Measurements from ENCODE around the gene JAZF1.

JAZF1 gene

GRCh38 chr7:28166982-28167715, 13.4 kb downstream of the JAZF1 start:
- ChIA-PET CTCF (no interaction called here), POLR2A (no interaction called here)
- H3K27me3 ChIP-seq (replicated peaks in 2 of 5; ENCODE audit: control insufficient read depth in 4 of 5, insufficient read depth in 5 of 5, low read length in 4 of 5) = peaks cover 0 to 4% (median 0%) of the 10 kb centered on the region in 5 experiments
- no peak overlapping the region for H3K27ac ChIP-seq (ENCODE audit: insufficient read depth in 1 of 2, low read depth in 1 of 2, low read length in 2 of 2, poor library complexity in 1 of 2, severe bottlenecking in 2 of 2)
- WGBS (ENCODE audit: insufficient coverage) = 100% methylated on average over 4 of the region's 5 CpGs
- no peak overlapping the region for H3K4me3 ChIP-seq (ENCODE audit: control insufficient read depth in 1 of 7, extremely low read depth in 1 of 7, insufficient read depth in 4 of 7, low read depth in 2 of 7, low read length in 6 of 7)
- no peaks in the 10 kb centered on the region for H3K9me3 ChIP-seq (ENCODE audit: control extremely low read depth in 1 of 5, control insufficient read depth in 4 of 5, insufficient read depth in 2 of 5, low read depth in 1 of 5, low read length in 4 of 5)
- no peaks in the 10 kb centered on the region for H3K4me1 ChIP-seq (ENCODE audit: control extremely low read depth in 1 of 4, control insufficient read depth in 4 of 4, insufficient read depth in 4 of 4, low read length in 3 of 4)
- DNase-seq = no peak
- H3K36me3 ChIP-seq (ENCODE audit: control insufficient read depth in 4 of 4, insufficient read depth in 4 of 4, low read length in 3 of 4) = no peaks in the 10 kb centered on the region

GRCh38 chr7:28165961-28166955, 14.3 kb downstream of the JAZF1 start:
- ChIA-PET POLR2A (no interaction called here), CTCF (interaction anchor here (0.5 kb wide), 1 partner anchor 314 kb away, joined by 3 read pairs; no protein-coding TSS in a partner anchor)
- Histone ChIP-seq H3K27ac (ENCODE audit: insufficient read depth in 1 of 2, low read depth in 1 of 2, low read length in 2 of 2, poor library complexity in 1 of 2, severe bottlenecking in 2 of 2) (no peak overlapping the region), H3K4me3 (ENCODE audit: control insufficient read depth in 1 of 7, extremely low read depth in 1 of 7, insufficient read depth in 4 of 7, low read depth in 2 of 7, low read length in 6 of 7) (no peak overlapping the region), H3K27me3 (replicated peaks in 2 of 5; ENCODE audit: control insufficient read depth in 4 of 5, insufficient read depth in 5 of 5, low read length in 4 of 5) (peaks cover 0 to 4% (median 0%) of the 10 kb centered on the region in 5 experiments), H3K36me3 (ENCODE audit: control insufficient read depth in 4 of 4, insufficient read depth in 4 of 4, low read length in 3 of 4) (no peaks in the 10 kb centered on the region), H3K9me3 (ENCODE audit: control extremely low read depth in 1 of 5, control insufficient read depth in 4 of 5, insufficient read depth in 2 of 5, low read depth in 1 of 5, low read length in 4 of 5) (no peaks in the 10 kb centered on the region), H3K4me1 (ENCODE audit: control extremely low read depth in 1 of 4, control insufficient read depth in 4 of 4, insufficient read depth in 4 of 4, low read length in 3 of 4) (no peaks in the 10 kb centered on the region)
- no CpG with 5 or more reads among the region's 4 CpGs for WGBS (ENCODE audit: insufficient coverage)
- no peak for DNase-seq

- no peak for DNase-seq
- H3K27me3 ChIP-seq (replicated peaks in 2 of 5; ENCODE audit: control insufficient read depth in 4 of 5, insufficient read depth in 5 of 5, low read length in 4 of 5) = peaks cover 0 to 4% (median 0%) of the 10 kb centered on the region in 5 experiments
- no peaks in the 10 kb centered on the region for H3K36me3 ChIP-seq (ENCODE audit: control insufficient read depth in 4 of 4, insufficient read depth in 4 of 4, low read length in 3 of 4)
- ChIA-PET CTCF (no interaction called here), POLR2A (no interaction called here)
- no peaks in the 10 kb centered on the region for H3K9me3 ChIP-seq (ENCODE audit: control extremely low read depth in 1 of 5, control insufficient read depth in 4 of 5, insufficient read depth in 2 of 5, low read depth in 1 of 5, low read length in 4 of 5)
- WGBS (ENCODE audit: insufficient coverage) = 78% methylated on average over 1 of the region's 2 CpGs
- H3K4me1 ChIP-seq (ENCODE audit: control extremely low read depth in 1 of 4, control insufficient read depth in 4 of 4, insufficient read depth in 4 of 4, low read length in 3 of 4) = no peaks in the 10 kb centered on the region
- no peak overlapping the region for H3K4me3 ChIP-seq (ENCODE audit: control insufficient read depth in 1 of 7, extremely low read depth in 1 of 7, insufficient read depth in 4 of 7, low read depth in 2 of 7, low read length in 6 of 7)
- no peak overlapping the region for H3K27ac ChIP-seq (ENCODE audit: insufficient read depth in 1 of 2, low read depth in 1 of 2, low read length in 2 of 2, poor library complexity in 1 of 2, severe bottlenecking in 2 of 2)
These were observed 15.3 kb downstream of the JAZF1 start for GRCh38 chr7:28165261-28165660.

- POLR2A ChIA-PET = no interaction called here
These were observed 16.6 kb downstream of the JAZF1 start for GRCh38 chr7:28163949-28164348.

GRCh38 chr7:28161331-28161730, 19.3 kb downstream of the JAZF1 start:
- Histone ChIP-seq H3K4me1 (ENCODE audit: control extremely low read depth in 1 of 4, control insufficient read depth in 4 of 4, insufficient read depth in 4 of 4, low read length in 3 of 4) (no peaks in the 10 kb centered on the region), H3K27me3 (replicated peaks in 2 of 5; ENCODE audit: control insufficient read depth in 4 of 5, insufficient read depth in 5 of 5, low read length in 4 of 5) (peaks cover 0 to 4% (median 0%) of the 10 kb centered on the region in 5 experiments), H3K27ac (ENCODE audit: insufficient read depth in 1 of 2, low read depth in 1 of 2, low read length in 2 of 2, poor library complexity in 1 of 2, severe bottlenecking in 2 of 2) (no peak overlapping the region), H3K9me3 (ENCODE audit: control extremely low read depth in 1 of 5, control insufficient read depth in 4 of 5, insufficient read depth in 2 of 5, low read depth in 1 of 5, low read length in 4 of 5) (no peaks in the 10 kb centered on the region), H3K36me3 (ENCODE audit: control insufficient read depth in 4 of 4, insufficient read depth in 4 of 4, low read length in 3 of 4) (no peaks in the 10 kb centered on the region), H3K4me3 (ENCODE audit: control insufficient read depth in 1 of 7, extremely low read depth in 1 of 7, insufficient read depth in 4 of 7, low read depth in 2 of 7, low read length in 6 of 7) (no peak overlapping the region)
- CTCF ChIA-PET = no interaction called here
- 100% methylated on average over 1 of the region's 1 CpG for WGBS (ENCODE audit: insufficient coverage)
- POLR2A ChIA-PET = no interaction called here
- DNase-seq = no peak

More at GRCh38 chr7:28163949-28164348, 16.6 kb downstream of the JAZF1 start:
- H3K27me3 ChIP-seq (replicated peaks in 2 of 5; ENCODE audit: control insufficient read depth in 4 of 5, insufficient read depth in 5 of 5, low read length in 4 of 5) = peaks cover 0 to 4% (median 0%) of the 10 kb centered on the region in 5 experiments
- H3K9me3 ChIP-seq (ENCODE audit: control extremely low read depth in 1 of 5, control insufficient read depth in 4 of 5, insufficient read depth in 2 of 5, low read depth in 1 of 5, low read length in 4 of 5) = no peaks in the 10 kb centered on the region
- H3K4me1 ChIP-seq (ENCODE audit: control extremely low read depth in 1 of 4, control insufficient read depth in 4 of 4, insufficient read depth in 4 of 4, low read length in 3 of 4) = no peaks in the 10 kb centered on the region
- CTCF ChIA-PET = interaction anchor here (1.1 kb wide), 2 partner anchors 13 to 20 kb away, joined by 3 read pairs; no protein-coding TSS in a partner anchor
- no peak for DNase-seq
- H3K4me3 ChIP-seq (ENCODE audit: control insufficient read depth in 1 of 7, extremely low read depth in 1 of 7, insufficient read depth in 4 of 7, low read depth in 2 of 7, low read length in 6 of 7) = no peak overlapping the region
- no peaks in the 10 kb centered on the region for H3K36me3 ChIP-seq (ENCODE audit: control insufficient read depth in 4 of 4, insufficient read depth in 4 of 4, low read length in 3 of 4)
- H3K27ac ChIP-seq (ENCODE audit: insufficient read depth in 1 of 2, low read depth in 1 of 2, low read length in 2 of 2, poor library complexity in 1 of 2, severe bottlenecking in 2 of 2) = no peak overlapping the region

GRCh38 chr7:28160551-28160991, 20.0 kb downstream of the JAZF1 start:
- Histone ChIP-seq H3K36me3 (ENCODE audit: control insufficient read depth in 4 of 4, insufficient read depth in 4 of 4, low read length in 3 of 4) (no peaks in the 10 kb centered on the region), H3K27me3 (replicated peaks in 2 of 5; ENCODE audit: control insufficient read depth in 4 of 5, insufficient read depth in 5 of 5, low read length in 4 of 5) (peaks cover 0 to 4% (median 0%) of the 10 kb centered on the region in 5 experiments), H3K9me3 (ENCODE audit: control extremely low read depth in 1 of 5, control insufficient read depth in 4 of 5, insufficient read depth in 2 of 5, low read depth in 1 of 5, low read length in 4 of 5) (no peaks in the 10 kb centered on the region), H3K4me1 (ENCODE audit: control extremely low read depth in 1 of 4, control insufficient read depth in 4 of 4, insufficient read depth in 4 of 4, low read length in 3 of 4) (no peaks in the 10 kb centered on the region), H3K4me3 (ENCODE audit: control insufficient read depth in 1 of 7, extremely low read depth in 1 of 7, insufficient read depth in 4 of 7, low read depth in 2 of 7, low read length in 6 of 7) (no peak overlapping the region), H3K27ac (ENCODE audit: insufficient read depth in 1 of 2, low read depth in 1 of 2, low read length in 2 of 2, poor library complexity in 1 of 2, severe bottlenecking in 2 of 2) (no peak overlapping the region)
- CTCF ChIA-PET = no interaction called here
- POLR2A ChIA-PET = no interaction called here
- no peak for DNase-seq
- 98% methylated on average over 4 of the region's 4 CpGs for WGBS (ENCODE audit: insufficient coverage)
